GM10266 (cell line): ENCODE data around the gene SAFB2.
A peak's percentile ranks its signal among the peaks of the same experiment; 100 is the strongest.

Source experiments
- DNase-seq: peaks from one replicate; pipeline ENCODE4 v3.0.0; 2012; ENCODE audit errors: extremely low spot score
- TF ChIP-seq, protein P1 (sequence below): IDR thresholded peaks from 2 replicates; pipeline ENCODE4 v1.5.1; 2012; ENCODE audit warnings: mild to moderate bottlenecking, low read depth; ENCODE audit not compliant: control insufficient read depth, insufficient read depth; ENCODE audit errors: missing control alignments

The SAFB2 gene

DNA sequence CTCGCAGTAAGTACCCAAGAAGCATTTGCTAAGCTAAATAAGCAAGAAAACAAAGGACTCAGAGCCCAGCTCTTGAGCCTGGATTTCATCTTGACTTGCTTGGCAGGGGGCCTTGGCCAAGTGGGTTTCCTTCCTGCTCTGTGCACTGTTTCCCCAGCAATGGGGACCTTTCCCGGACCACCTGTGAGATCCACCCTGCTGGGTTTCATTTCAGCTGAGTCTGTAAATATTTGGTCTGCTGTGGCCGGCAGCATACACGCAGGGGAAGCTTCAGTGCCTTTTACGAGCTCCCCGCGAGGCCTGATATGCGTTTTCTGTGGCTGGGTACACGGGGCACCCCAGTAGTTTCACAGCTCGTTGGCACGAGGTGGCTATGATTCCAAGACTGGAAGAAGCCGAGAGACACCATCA lies 42.4 kb downstream of the SAFB2 start:
- TF ChIP-seq, protein P1, sequence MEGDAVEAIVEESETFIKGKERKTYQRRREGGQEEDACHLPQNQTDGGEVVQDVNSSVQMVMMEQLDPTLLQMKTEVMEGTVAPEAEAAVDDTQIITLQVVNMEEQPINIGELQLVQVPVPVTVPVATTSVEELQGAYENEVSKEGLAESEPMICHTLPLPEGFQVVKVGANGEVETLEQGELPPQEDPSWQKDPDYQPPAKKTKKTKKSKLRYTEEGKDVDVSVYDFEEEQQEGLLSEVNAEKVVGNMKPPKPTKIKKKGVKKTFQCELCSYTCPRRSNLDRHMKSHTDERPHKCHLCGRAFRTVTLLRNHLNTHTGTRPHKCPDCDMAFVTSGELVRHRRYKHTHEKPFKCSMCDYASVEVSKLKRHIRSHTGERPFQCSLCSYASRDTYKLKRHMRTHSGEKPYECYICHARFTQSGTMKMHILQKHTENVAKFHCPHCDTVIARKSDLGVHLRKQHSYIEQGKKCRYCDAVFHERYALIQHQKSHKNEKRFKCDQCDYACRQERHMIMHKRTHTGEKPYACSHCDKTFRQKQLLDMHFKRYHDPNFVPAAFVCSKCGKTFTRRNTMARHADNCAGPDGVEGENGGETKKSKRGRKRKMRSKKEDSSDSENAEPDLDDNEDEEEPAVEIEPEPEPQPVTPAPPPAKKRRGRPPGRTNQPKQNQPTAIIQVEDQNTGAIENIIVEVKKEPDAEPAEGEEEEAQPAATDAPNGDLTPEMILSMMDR, result no peak

DNA sequence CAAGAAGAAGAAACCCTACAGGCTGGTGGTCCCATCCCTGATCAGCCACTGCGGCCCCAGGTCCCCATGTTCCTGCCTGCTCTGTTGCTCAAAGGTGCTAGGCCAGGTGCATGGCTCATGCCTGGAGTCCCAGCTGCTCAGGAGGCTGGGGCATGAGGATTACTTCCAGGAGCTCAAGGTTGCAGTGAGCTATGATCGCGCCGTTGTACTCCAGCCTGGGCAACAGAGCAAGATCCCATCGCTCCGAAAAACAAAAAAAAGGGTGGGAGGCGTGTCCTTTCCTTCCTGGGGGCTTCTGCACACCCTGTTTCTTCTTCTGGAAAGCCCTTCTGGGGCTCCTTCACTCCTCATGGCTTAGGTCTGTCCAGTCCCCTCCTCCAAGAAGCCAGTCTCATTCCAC lies 42.9 kb downstream of the SAFB2 start:
- DNase-seq, result no peak
- TF ChIP-seq, protein P1, result no peak

More for the DNA sequence above, 42.4 kb downstream of the SAFB2 start:
- DNase-seq, result no peak

DNA sequence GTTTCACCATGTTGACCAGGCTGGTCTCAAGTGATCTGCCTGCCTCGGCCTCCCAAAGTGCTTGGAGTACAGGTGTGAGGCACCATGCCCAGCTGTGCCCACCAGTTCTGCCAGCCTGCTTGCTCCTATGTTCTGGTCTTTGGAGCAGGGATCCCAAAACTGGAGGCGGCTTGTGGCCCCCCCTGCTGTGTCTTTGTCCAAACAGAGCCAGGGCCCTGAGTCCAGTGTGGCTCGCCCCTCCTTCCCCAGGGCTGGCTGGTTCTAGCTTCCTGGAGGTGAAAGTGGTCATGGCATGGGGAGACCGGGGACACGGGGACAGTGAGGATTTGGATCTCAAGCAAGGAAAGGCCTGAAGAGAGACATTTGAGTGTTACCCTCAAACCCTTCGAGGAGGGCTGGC lies 43.3 kb downstream of the SAFB2 start:
- TF ChIP-seq, protein P1, result no peak

DNA sequence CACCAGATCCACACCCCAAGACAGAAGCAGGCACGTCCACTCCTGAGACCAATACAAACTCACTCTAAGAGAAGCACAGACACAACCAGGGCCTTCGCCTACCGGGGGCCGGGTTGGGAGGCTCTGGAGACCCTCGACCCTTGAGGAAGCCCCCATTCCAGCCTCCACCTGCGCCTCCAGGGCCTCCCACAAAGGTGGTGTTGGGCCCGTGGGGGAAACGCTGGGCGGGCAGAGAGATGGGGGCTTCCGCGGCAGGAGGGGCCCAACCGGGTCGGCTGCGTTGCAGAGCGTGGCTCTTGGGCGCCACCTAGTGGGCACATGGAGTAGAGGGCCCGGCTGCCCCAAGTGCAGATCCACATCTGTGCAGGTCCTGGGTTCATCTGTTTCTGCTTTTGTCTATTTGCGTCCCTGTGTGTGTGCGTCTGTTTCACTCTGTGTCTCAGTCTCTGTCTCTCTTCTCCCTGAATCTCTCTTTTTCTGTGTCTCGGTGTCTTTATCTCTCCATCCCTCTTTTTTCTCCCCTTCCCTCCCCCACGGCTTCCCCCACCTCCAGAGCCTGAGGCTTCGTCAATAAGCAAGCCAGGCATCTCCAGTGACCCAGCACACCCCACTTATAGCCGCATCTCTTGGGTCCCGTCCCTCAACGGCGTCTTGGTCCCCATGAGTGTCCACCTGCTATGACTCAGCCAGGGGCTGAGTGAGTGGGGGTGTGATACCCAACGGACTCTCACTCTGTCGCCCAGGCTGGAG lies 44.3 kb downstream of the SAFB2 start:
- DNase-seq, result peak; percentile 90
- TF ChIP-seq, protein P1, result peak; percentile 97

More for the DNA sequence above, 43.3 kb downstream of the SAFB2 start:
- no peak for DNase-seq

DNA sequence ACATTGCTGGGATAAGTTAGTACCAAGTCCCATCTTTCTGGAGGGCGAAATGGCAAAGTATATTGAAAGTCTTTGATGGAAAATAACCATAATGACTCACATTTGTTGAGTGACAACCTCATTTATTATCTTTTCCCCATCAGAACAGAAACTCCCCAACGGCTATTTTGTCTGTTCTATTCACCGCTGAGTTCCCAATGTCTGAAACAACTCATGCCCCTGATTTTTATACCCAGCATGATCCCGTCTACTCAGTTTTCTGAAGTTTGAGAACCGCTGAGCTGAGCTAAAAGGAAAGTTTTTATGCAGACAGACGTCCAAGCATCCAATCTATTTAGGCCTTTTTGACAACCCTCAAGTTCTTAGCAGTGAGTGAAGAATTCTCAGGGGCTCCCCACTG lies 47.0 kb downstream of the SAFB2 start:
- DNase-seq, result no peak
- TF ChIP-seq, protein P1, result no peak

DNA sequence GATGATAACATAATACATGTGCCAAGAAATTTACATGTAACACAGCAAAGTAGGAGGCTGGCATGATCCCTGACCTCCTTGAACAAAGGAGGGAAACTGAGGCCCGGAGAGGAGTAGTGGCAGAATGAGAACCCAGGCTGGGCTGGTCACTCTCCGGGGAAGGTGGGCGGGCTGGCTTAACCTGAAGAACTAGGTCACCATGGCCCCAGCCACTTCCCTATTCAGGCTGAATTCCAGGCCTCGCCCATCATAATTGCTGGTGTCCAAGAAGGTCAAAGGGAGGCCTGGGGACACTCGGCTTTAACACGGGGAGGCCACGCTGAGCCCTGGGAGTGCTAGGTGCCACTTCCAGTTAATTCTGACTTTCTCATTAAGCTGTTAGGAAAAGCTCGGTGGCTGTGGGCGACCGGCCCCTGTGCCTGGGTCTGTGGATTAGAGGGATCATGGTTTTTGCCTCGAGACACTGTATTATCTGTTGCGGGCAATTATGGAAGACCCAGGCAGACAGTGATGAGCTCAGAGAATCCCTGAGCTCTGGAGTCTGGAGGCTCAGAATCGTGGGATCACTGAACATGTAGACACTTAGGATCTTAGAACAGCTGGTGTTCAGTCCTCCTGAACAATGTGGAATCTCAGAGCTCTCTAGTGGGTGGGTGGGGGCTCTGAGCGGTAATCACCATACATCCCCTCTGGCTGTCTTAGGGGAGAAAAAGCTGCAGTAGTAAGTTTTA lies 49.9 kb downstream of the SAFB2 start:
- DNase-seq, result no peak
- TF ChIP-seq, protein P1, result no peak

DNA sequence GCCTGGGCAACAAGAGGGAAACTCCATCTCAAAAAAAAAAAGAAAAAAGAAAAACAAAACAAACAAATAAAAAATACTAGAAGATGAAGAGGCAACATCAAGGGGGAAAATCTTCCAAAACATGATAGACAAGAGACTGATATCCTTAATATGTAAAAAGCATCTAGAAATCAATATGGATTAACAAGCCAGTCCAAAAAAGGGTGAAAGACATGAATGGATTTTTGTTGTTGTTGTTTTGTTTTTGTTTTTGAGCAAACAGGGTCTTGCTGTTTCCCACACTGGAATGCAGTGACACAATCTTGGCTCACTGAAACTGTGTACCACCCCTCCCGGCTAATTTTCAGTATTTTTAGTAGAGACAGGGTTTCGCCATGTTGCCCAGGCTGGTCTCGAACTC lies 50.8 kb downstream of the SAFB2 start:
- DNase-seq, result no peak
- TF ChIP-seq, protein P1, result no peak
